ENCODE data around the gene LIMS2.

GRCh38 chr2:127673291-127674069 lies 1.9 kb downstream of the LIMS2 start:
- TF ChIP-seq, protein P1, sequence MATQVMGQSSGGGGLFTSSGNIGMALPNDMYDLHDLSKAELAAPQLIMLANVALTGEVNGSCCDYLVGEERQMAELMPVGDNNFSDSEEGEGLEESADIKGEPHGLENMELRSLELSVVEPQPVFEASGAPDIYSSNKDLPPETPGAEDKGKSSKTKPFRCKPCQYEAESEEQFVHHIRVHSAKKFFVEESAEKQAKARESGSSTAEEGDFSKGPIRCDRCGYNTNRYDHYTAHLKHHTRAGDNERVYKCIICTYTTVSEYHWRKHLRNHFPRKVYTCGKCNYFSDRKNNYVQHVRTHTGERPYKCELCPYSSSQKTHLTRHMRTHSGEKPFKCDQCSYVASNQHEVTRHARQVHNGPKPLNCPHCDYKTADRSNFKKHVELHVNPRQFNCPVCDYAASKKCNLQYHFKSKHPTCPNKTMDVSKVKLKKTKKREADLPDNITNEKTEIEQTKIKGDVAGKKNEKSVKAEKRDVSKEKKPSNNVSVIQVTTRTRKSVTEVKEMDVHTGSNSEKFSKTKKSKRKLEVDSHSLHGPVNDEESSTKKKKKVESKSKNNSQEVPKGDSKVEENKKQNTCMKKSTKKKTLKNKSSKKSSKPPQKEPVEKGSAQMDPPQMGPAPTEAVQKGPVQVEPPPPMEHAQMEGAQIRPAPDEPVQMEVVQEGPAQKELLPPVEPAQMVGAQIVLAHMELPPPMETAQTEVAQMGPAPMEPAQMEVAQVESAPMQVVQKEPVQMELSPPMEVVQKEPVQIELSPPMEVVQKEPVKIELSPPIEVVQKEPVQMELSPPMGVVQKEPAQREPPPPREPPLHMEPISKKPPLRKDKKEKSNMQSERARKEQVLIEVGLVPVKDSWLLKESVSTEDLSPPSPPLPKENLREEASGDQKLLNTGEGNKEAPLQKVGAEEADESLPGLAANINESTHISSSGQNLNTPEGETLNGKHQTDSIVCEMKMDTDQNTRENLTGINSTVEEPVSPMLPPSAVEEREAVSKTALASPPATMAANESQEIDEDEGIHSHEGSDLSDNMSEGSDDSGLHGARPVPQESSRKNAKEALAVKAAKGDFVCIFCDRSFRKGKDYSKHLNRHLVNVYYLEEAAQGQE (IDR thresholded peaks at IDR 0.05), result no peak
- TF ChIP-seq NFE2L2 (conservative IDR thresholded peaks at IDR 0.05; ENCODE audit: low read length), result no peak
- TF ChIP-seq, protein P2, sequence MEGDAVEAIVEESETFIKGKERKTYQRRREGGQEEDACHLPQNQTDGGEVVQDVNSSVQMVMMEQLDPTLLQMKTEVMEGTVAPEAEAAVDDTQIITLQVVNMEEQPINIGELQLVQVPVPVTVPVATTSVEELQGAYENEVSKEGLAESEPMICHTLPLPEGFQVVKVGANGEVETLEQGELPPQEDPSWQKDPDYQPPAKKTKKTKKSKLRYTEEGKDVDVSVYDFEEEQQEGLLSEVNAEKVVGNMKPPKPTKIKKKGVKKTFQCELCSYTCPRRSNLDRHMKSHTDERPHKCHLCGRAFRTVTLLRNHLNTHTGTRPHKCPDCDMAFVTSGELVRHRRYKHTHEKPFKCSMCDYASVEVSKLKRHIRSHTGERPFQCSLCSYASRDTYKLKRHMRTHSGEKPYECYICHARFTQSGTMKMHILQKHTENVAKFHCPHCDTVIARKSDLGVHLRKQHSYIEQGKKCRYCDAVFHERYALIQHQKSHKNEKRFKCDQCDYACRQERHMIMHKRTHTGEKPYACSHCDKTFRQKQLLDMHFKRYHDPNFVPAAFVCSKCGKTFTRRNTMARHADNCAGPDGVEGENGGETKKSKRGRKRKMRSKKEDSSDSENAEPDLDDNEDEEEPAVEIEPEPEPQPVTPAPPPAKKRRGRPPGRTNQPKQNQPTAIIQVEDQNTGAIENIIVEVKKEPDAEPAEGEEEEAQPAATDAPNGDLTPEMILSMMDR (IDR thresholded peaks at IDR 0.05), result no peak
- TF ChIP-seq, protein P3, sequence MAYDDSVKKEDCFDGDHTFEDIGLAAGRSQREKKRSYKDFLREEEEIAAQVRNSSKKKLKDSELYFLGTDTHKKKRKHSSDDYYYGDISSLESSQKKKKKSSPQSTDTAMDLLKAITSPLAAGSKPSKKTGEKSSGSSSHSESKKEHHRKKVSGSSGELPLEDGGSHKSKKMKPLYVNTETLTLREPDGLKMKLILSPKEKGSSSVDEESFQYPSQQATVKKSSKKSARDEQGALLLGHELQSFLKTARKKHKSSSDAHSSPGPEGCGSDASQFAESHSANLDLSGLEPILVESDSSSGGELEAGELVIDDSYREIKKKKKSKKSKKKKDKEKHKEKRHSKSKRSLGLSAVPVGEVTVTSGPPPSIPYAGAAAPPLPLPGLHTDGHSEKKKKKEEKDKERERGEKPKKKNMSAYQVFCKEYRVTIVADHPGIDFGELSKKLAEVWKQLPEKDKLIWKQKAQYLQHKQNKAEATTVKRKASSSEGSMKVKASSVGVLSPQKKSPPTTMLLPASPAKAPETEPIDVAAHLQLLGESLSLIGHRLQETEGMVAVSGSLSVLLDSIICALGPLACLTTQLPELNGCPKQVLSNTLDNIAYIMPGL (CRISPR knock-in tag; IDR thresholded peaks at IDR 0.05; ENCODE audit: borderline replicate concordance), result no peak
